ENCODE data around the gene ARSJ.

ARSJ gene

GRCh38 chr4:113969709-113970334 lies 9.6 kb downstream of the ARSJ start:
- peak; percentile 51 for DNase-seq (ENCODE audit: low read depth)
- H3K9ac ChIP-seq (ENCODE audit: low read length): no peak overlapping the region
- peaks cover 7% of the 10 kb centered on the region for H3K9me3 ChIP-seq (ENCODE audit: control insufficient read depth, low read length)
- H3K4me1 ChIP-seq (ENCODE audit: control insufficient read depth, insufficient read depth, low read length): peaks cover 26% of the 10 kb centered on the region
- no peak overlapping the region for H3K4me3 ChIP-seq (ENCODE audit: low read length)
- H3K36me3 ChIP-seq (ENCODE audit: control insufficient read depth, insufficient read depth, low read length, severe bottlenecking): no peaks in the 10 kb centered on the region
- H3K27me3 ChIP-seq (replicated peaks; ENCODE audit: control insufficient read depth, insufficient read depth, low read length): no peaks in the 10 kb centered on the region

GRCh38 chr4:113968473-113968872 lies 11.0 kb downstream of the ARSJ start:
- Histone ChIP-seq H3K4me3 (ENCODE audit: low read length) (no peak overlapping the region), H3K27me3 (replicated peaks; ENCODE audit: control insufficient read depth, insufficient read depth, low read length) (no peaks in the 10 kb centered on the region), H3K36me3 (ENCODE audit: control insufficient read depth, insufficient read depth, low read length, severe bottlenecking) (no peaks in the 10 kb centered on the region), H3K9ac (ENCODE audit: low read length) (no peak overlapping the region), H3K9me3 (ENCODE audit: control insufficient read depth, low read length) (no peaks in the 10 kb centered on the region), H3K4me1 (ENCODE audit: control insufficient read depth, insufficient read depth, low read length) (peaks cover 26% of the 10 kb centered on the region)
- DNase-seq (ENCODE audit: low read depth): peak; percentile 58

DNA sequence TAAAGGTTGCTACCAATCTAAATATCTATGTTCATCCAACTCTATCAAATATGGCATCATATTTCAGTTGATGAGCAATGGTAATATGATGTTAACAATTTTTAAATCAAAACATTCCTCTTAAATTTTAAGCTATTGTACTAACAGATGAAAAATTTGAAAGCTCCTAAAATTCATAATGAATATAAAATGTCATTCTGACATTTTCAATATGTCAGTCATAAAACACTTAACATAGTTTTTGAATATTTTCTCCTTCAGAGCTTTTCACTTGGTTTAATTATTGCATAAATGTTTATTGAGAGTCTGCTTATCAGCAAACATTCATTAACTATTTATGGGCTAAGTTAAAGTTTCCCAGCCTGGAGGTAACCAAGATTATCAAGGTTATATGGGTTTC lies 11.8 kb downstream of the ARSJ start:
- Histone ChIP-seq H3K9ac (ENCODE audit: low read length) (no peak overlapping the region), H3K27me3 (replicated peaks; ENCODE audit: control insufficient read depth, insufficient read depth, low read length) (no peaks in the 10 kb centered on the region), H3K9me3 (ENCODE audit: control insufficient read depth, low read length) (no peaks in the 10 kb centered on the region), H3K4me3 (ENCODE audit: low read length) (no peak overlapping the region), H3K4me1 (ENCODE audit: control insufficient read depth, insufficient read depth, low read length) (peaks cover 26% of the 10 kb centered on the region), H3K36me3 (ENCODE audit: control insufficient read depth, insufficient read depth, low read length, severe bottlenecking) (no peaks in the 10 kb centered on the region)
- no peak for DNase-seq (ENCODE audit: low read depth)

- H3K9me3 ChIP-seq (ENCODE audit: control insufficient read depth, low read length): no peaks in the 10 kb centered on the region
- H3K27me3 ChIP-seq (replicated peaks; ENCODE audit: control insufficient read depth, insufficient read depth, low read length): no peaks in the 10 kb centered on the region
- no peak overlapping the region for H3K9ac ChIP-seq (ENCODE audit: low read length)
- peaks cover 37% of the 10 kb centered on the region for H3K4me1 ChIP-seq (ENCODE audit: control insufficient read depth, insufficient read depth, low read length)
- no peak for DNase-seq (ENCODE audit: low read depth)
- H3K36me3 ChIP-seq (ENCODE audit: control insufficient read depth, insufficient read depth, low read length, severe bottlenecking): no peaks in the 10 kb centered on the region
- no peak overlapping the region for H3K4me3 ChIP-seq (ENCODE audit: low read length)
Observed at GRCh38 chr4:113962719-113963265, 16.7 kb downstream of the ARSJ start.

GRCh38 chr4:113962016-113962347 lies 17.5 kb downstream of the ARSJ start:
- Histone ChIP-seq H3K9me3 (ENCODE audit: control insufficient read depth, low read length) (no peaks in the 10 kb centered on the region), H3K4me3 (ENCODE audit: low read length) (no peak overlapping the region), H3K9ac (ENCODE audit: low read length) (no peak overlapping the region), H3K36me3 (ENCODE audit: control insufficient read depth, insufficient read depth, low read length, severe bottlenecking) (no peaks in the 10 kb centered on the region), H3K4me1 (ENCODE audit: control insufficient read depth, insufficient read depth, low read length) (peaks cover 36% of the 10 kb centered on the region), H3K27me3 (replicated peaks; ENCODE audit: control insufficient read depth, insufficient read depth, low read length) (no peaks in the 10 kb centered on the region)
- DNase-seq (ENCODE audit: low read depth): no peak

- H3K27me3 ChIP-seq (replicated peaks; ENCODE audit: control insufficient read depth, insufficient read depth, low read length): no peaks in the 10 kb centered on the region
- H3K36me3 ChIP-seq (ENCODE audit: control insufficient read depth, insufficient read depth, low read length, severe bottlenecking): no peaks in the 10 kb centered on the region
- no peak overlapping the region for H3K4me3 ChIP-seq (ENCODE audit: low read length)
- peaks cover 36% of the 10 kb centered on the region for H3K4me1 ChIP-seq (ENCODE audit: control insufficient read depth, insufficient read depth, low read length)
- DNase-seq (ENCODE audit: low read depth): no peak
- no peak overlapping the region for H3K9ac ChIP-seq (ENCODE audit: low read length)
- no peaks in the 10 kb centered on the region for H3K9me3 ChIP-seq (ENCODE audit: control insufficient read depth, low read length)
Observed at GRCh38 chr4:113960684-113961321, 18.6 kb downstream of the ARSJ start.

DNA sequence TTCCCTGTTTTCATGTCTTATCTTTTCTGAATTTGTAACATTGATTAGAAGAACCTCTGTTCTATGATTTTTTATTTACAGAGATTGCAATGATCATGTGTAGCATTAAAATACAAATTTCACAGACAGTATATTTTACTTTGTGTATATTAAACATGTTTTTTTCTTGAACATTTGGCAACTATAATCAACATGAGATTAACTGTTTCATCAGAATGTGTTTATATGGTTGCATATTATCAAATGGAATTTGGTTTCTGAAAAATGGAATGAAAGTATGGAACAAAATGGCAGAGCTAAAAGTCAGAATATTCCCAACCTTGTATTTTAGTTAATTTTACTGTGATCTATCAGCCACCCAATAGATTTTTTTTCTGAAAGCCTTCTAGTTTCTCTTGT lies 19.9 kb downstream of the ARSJ start:
- Histone ChIP-seq H3K4me1 (ENCODE audit: control insufficient read depth, insufficient read depth, low read length) (peaks cover 36% of the 10 kb centered on the region), H3K36me3 (ENCODE audit: control insufficient read depth, insufficient read depth, low read length, severe bottlenecking) (no peaks in the 10 kb centered on the region), H3K27me3 (replicated peaks; ENCODE audit: control insufficient read depth, insufficient read depth, low read length) (no peaks in the 10 kb centered on the region), H3K9ac (ENCODE audit: low read length) (peak overlapping the region; percentile 46), H3K9me3 (ENCODE audit: control insufficient read depth, low read length) (no peaks in the 10 kb centered on the region), H3K4me3 (ENCODE audit: low read length) (peak overlapping the region; percentile 63)
- peak; percentile 58 for DNase-seq (ENCODE audit: low read depth)

DNA sequence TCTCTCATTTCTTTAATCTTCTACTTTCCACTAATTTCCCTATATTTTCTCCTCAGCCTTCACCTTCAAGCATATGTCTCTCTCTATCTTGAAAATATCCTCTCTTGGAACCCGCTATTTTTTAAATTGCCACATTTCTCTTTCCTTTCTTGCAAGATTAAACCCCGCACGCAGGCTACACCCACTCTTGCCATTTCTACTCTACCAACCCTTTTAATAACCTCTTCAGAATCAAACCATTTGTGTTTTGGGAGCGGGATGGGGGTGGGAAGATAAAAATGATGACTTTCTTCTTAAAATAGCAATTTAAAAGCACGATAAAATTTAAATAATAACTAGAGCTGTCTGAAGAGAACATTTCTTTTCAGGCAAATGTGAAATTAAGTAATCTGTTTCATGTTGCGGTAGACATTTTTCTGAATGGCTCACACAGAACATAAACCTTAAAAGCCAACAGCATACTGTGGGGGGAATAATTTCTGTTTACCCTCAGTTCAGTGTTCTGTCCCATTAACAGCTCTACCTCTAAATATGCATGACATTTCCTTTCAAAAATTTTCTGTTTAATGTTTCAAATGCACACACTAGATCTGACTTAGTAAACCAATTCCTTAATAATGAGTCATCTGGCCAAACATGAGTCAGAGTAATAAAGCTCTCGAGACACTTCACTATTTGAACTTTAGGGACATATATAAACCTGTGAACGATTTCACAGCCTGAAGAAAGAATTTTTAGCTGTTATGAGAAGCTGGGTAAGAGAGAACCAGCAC lies 20.5 kb downstream of the ARSJ start:
- peak; percentile 87 for DNase-seq (ENCODE audit: low read depth)
- H3K4me1 ChIP-seq (ENCODE audit: control insufficient read depth, insufficient read depth, low read length): peaks cover 36% of the 10 kb centered on the region
- no peaks in the 10 kb centered on the region for H3K9me3 ChIP-seq (ENCODE audit: control insufficient read depth, low read length)
- H3K27me3 ChIP-seq (replicated peaks; ENCODE audit: control insufficient read depth, insufficient read depth, low read length): no peaks in the 10 kb centered on the region
- peak overlapping the region; percentile 63 for H3K4me3 ChIP-seq (ENCODE audit: low read length)
- H3K9ac ChIP-seq (ENCODE audit: low read length): peak overlapping the region; percentile 46
- no peaks in the 10 kb centered on the region for H3K36me3 ChIP-seq (ENCODE audit: control insufficient read depth, insufficient read depth, low read length, severe bottlenecking)

- H3K9me3 ChIP-seq (ENCODE audit: control insufficient read depth, low read length): no peaks in the 10 kb centered on the region
- no peak overlapping the region for H3K9ac ChIP-seq (ENCODE audit: low read length)
Observed at GRCh38 chr4:113957956-113958355, 21.5 kb downstream of the ARSJ start.

GRCh38 chr4:113955948-113956347 lies 23.5 kb downstream of the ARSJ start:
- Histone ChIP-seq H3K4me3 (ENCODE audit: low read length) (no peak overlapping the region), H3K36me3 (ENCODE audit: control insufficient read depth, insufficient read depth, low read length, severe bottlenecking) (no peaks in the 10 kb centered on the region), H3K27me3 (replicated peaks; ENCODE audit: control insufficient read depth, insufficient read depth, low read length) (no peaks in the 10 kb centered on the region), H3K9ac (ENCODE audit: low read length) (no peak overlapping the region), H3K9me3 (ENCODE audit: control insufficient read depth, low read length) (no peaks in the 10 kb centered on the region), H3K4me1 (ENCODE audit: control insufficient read depth, insufficient read depth, low read length) (peaks cover 36% of the 10 kb centered on the region)
- no peak for DNase-seq (ENCODE audit: low read depth)

More at GRCh38 chr4:113957956-113958355, 21.5 kb downstream of the ARSJ start:
- peaks cover 36% of the 10 kb centered on the region for H3K4me1 ChIP-seq (ENCODE audit: control insufficient read depth, insufficient read depth, low read length)
- H3K36me3 ChIP-seq (ENCODE audit: control insufficient read depth, insufficient read depth, low read length, severe bottlenecking): no peaks in the 10 kb centered on the region
- H3K27me3 ChIP-seq (replicated peaks; ENCODE audit: control insufficient read depth, insufficient read depth, low read length): no peaks in the 10 kb centered on the region
- H3K4me3 ChIP-seq (ENCODE audit: low read length): no peak overlapping the region
- DNase-seq (ENCODE audit: low read depth): peak; percentile 39

- H3K36me3 ChIP-seq (ENCODE audit: control insufficient read depth, insufficient read depth, low read length, severe bottlenecking): no peaks in the 10 kb centered on the region
- H3K4me3 ChIP-seq (ENCODE audit: low read length): no peak overlapping the region
- H3K27me3 ChIP-seq (replicated peaks; ENCODE audit: control insufficient read depth, insufficient read depth, low read length): no peaks in the 10 kb centered on the region
- no peaks in the 10 kb centered on the region for H3K9me3 ChIP-seq (ENCODE audit: control insufficient read depth, low read length)
- H3K4me1 ChIP-seq (ENCODE audit: control insufficient read depth, insufficient read depth, low read length): peaks cover 36% of the 10 kb centered on the region
- no peak overlapping the region for H3K9ac ChIP-seq (ENCODE audit: low read length)
- no peak for DNase-seq (ENCODE audit: low read depth)
Observed at GRCh38 chr4:113955411-113955810, 24.0 kb downstream of the ARSJ start.

Data from adipocyte (in vitro differentiated cells).